Pulmonary artery endothelial cell (primary cell): ENCODE measurements around the gene CUX1. TPM values are rescaled to one million over a fixed set of nuclear protein-coding genes. Genes with fewer than 3 reads are reported as not detected.

Source experiments
- DNase-seq: peaks from one replicate; pipeline ENCODE4 v3.0.0-alpha.2; 2011; ENCODE audit warnings: low read depth, low spot score
- total RNA-seq: library from RNA; depleted of rRNA; stranded (reverse); fragments of >200 nt; gene quantifications from 2 replicates; pipeline ENCODE4 v1.2.3, GENCODE V29; 2014

Gene CUX1
- total RNA-seq, 1 donor from 2014 or later: 20.8 TPM

DNA sequence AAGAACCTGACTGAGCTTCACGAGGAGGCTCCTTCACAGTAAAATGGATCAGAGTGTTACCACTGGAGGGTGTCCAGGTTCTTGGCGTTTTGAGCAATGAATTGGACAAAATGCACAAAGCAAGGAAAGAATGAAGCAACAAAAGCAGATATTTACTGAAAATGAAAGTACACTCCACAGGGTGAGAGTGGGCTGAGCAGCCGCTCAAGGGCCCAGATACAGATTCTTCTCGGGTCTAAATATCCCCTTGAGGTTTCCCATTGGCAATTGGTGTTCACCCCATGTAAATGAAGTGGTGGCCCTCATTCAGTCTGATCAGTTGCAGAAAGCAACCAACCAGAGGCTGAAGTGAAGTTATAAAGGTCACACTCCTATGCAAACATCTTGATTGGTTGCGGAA lies 254.6 kb downstream of the CUX1 start:
- no peak for DNase-seq

DNA sequence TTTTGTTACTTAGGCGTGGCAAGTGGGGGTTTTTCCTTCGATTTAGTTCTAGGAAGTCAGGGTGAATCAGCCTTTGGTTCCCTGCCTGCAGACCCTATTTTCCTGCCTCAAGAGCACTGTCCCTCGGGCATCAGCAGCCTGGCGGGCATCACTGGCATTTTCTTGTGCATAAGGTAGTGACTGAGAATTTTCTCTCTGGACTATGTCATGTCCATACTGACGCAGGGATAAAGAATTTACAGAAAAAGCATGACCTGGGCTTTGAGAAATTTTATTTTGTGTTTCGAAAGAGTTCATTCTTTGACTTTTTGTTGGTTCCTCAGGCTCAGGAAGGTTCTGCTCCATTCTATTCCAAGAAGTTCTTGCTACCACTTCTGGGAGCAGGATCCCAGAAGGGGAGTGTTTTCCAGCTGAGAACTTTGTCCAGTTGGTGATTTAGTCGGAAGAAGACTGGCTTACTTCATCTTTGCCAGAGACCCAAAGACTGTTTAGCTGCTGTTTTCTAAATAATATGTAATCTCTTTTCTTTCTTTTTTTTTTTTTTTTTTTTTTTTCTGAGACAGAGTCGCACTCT lies 255.3 kb downstream of the CUX1 start:
- no peak for DNase-seq

GRCh38 chr7:102073931-102074880 lies 256.8 kb downstream of the CUX1 start:
- no peak for DNase-seq

DNA sequence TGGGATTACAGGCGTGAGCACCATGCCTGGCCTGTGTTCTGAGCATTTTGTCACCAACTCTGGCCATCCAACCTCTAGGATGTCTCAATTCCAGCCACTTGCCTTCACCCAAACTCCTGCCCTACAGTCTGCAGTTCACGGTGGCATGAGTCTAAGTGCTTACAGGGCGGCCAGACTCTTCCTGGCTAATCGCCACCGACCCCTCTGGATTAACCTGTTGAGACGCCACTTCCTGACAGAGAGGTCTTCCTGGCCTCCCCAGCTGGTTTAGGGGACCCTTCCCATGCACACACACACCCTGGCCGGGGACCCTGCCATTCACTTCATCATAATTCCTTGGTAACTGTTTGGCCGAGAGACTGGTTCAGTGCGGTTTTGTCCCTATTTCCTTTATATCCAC lies 257.7 kb downstream of the CUX1 start:
- DNase-seq: no peak

DNA sequence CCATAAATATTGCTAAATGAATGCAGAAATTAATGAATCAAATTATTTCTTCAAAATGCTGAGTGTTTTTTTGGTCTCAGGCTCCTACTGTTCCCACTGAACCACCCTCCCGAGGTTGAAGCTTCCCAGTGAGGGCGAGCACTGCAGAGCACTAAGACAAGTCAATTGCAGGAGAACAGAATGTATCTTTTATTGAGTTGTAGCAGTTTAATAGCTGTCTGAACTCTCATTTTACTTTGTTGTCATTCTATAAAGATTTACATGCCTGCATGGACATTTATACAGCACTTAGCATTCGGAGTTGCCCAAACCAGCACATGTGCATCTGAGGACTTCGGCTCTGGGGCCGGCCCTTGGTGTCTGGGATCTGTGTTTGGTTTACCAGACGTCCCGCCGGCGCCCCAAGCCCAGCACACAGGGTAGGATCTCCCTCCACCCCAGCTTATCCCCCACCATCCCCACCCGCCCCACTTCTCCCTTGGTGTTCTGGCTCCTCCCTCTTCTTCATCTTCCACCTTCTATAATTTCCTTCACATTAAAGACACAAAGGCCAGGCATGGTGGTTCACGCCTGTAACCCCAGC lies 258.2 kb downstream of the CUX1 start:
- no peak for DNase-seq

GRCh38 chr7:102077081-102077480 lies 259.7 kb downstream of the CUX1 start:
- DNase-seq: no peak

GRCh38 chr7:102079140-102080018 lies 262.0 kb downstream of the CUX1 start:
- no peak for DNase-seq

DNA sequence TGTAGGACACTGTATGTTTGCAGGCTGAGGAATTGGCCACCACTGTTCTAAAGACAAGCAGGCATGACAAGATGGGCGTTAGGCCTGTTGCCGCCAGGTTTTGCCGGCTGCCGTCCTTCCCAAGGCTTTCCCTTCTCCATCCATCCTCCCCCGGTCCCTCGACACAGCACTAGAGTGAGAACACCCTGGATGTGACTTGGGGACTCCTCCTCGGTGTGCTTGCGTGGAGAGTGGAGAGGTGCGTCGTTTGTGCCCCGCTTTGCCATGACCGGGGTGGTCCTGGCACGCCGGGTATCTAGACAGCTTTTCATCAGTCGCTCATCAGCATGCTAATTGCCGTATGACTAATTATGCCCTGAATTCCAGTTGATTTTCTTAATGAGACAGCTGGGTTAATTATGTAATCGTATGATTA lies 262.6 kb downstream of the CUX1 start:
- no peak for DNase-seq

GRCh38 chr7:102080434-102081243 lies 263.2 kb downstream of the CUX1 start:
- no peak for DNase-seq

DNA sequence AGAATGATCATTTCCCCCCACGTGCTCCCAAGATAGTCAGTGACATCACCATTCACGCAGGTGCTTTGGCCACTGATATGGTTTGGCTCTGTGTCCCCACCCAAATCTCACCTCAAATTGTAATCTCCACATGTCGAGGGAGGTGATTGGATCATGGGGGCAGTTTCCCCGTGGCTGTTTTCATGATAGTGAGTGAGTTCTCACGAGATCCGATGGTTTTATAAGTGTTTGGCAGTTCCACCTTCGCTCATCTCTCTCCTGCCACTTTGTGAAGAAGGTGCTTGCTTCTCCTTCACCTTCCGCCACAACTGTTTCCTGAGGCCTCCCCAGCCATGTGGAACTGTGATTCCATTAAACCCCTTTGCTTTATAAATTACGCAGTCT lies 263.8 kb downstream of the CUX1 start:
- DNase-seq: no peak

- DNase-seq: no peak
These were observed 265.4 kb downstream of the CUX1 start for GRCh38 chr7:102082693-102083368.

GRCh38 chr7:102085218-102085772 lies 267.9 kb downstream of the CUX1 start:
- no peak for DNase-seq

GRCh38 chr7:102089175-102090098 lies 272.0 kb downstream of the CUX1 start:
- DNase-seq: no peak

DNA sequence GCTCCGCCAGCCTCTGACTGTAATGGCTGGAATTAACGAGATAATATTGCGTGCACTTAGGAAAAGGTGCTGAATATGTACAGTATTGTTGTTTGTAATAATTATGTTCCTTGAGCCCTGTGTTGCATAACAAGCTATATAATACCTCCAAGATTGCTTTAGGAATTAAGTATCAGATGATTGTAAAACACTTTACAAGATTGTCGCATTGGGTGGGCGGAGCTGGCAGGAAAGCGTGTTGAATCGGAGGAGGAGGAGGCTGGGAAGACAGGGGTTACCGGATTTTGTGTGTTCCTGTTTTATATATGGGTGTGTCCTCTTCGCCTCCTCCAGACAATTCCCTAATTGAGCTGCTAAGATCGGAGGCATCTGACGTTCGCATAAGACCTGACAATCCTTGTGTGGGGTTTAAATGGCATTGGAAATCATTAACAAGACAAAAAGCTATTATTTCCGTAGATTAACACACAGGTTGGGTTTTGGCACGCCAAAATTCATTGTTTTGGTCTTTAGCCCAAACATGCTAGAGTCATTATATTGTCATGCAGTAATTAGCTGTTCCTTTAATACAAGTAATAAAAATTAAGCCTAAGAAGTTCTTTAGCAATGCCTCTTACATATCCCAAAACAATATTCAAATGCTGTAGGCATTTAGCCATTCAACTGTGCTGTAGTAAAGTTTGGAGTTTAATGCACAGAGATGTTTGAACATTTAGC lies 276.3 kb downstream of the CUX1 start:
- DNase-seq: no peak

GRCh38 chr7:102094316-102094650 lies 276.9 kb downstream of the CUX1 start:
- no peak for DNase-seq

DNA sequence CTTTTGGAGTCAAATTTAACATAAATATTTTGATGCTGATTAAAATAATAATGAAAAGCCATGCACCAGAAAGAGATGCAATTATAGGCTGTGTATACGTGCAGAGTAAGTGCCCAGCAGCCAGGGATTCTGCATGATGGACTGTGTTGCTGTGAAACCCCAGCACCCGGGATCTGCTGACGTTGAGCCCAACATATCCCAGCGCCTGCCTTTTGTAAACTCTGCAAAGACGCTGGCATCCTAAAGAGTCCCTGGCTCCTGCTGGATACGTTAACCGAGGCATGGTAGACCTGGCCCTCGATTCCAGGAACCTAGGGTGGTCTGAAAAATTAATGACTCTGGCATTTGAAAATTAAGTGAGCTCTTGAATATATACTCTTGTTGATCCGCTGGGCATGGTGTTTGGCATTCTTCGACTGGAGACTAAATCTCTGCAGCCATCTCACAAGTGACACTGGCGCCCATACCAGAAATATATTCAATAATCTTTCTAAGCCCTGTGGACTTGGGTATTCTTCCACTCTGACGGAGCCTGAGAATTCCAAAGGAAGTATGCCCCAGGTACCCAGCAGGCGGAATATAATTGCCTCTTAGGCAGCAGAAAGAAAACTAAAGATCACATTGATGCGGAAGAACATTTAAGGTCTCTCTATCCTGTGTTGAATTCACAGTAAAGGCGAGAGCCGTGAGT lies 278.0 kb downstream of the CUX1 start:
- no peak for DNase-seq

- DNase-seq: no peak
These were observed 278.5 kb downstream of the CUX1 start for GRCh38 chr7:102096012-102096332.
